ENCODE results near the gene DCAF12. TPM values are rescaled to one million over a fixed set of nuclear protein-coding genes. Genes with fewer than 3 reads are reported as not detected.
A peak's percentile ranks its signal among the peaks of the same experiment; 100 is the strongest.

DCAF12 gene
- total and polyA plus RNA-seq, 2 of the 13 experiments (the other 11 are each of a cell fraction or from before 2014, with no cell fraction given): 26.8 to 37.4 TPM

DNA sequence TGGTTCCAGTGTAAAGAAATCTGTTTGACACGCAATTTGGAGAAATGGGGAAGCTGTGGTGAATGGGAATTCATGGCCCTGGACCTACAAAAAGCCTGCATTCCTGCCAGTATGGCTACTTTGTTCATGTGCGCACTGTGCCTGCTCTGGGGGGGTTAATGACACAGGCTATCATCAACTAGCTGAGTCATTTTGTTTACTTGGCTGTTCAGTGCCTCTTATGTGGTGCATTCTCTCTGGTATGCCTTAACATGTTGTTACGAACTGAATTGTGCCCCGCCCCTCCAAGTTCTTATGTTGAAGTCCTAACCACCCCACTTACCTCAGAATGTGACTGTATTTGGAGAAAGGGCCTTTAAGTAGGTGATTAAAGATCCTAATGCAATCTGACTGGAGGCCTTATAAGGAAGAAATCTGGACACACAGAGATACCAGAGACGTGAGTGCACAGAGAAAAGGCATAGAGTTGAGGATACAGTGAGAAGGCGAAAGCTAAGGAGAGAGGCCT, 31.9 kb upstream of the DCAF12 start (continued):
- TF ChIP-seq, protein P1, sequence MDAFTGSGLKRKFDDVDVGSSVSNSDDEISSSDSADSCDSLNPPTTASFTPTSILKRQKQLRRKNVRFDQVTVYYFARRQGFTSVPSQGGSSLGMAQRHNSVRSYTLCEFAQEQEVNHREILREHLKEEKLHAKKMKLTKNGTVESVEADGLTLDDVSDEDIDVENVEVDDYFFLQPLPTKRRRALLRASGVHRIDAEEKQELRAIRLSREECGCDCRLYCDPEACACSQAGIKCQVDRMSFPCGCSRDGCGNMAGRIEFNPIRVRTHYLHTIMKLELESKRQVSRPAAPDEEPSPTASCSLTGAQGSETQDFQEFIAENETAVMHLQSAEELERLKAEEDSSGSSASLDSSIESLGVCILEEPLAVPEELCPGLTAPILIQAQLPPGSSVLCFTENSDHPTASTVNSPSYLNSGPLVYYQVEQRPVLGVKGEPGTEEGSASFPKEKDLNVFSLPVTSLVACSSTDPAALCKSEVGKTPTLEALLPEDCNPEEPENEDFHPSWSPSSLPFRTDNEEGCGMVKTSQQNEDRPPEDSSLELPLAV (CRISPR knock-in tag; conservative IDR thresholded peaks at IDR 0.05; ENCODE audit: low read depth): no peak
- TF ChIP-seq SYNCRIP (IDR thresholded peaks at IDR 0.05; ENCODE audit: insufficient read depth, low read depth, low read length): no peak
- peak; percentile 61 to 86 for TF ChIP-seq MAFK (conservative IDR thresholded peaks at IDR 0.05 in 1 of 2, IDR thresholded peaks at IDR 0.05 in 1 of 2; ENCODE audit: low read length in 2 of 2)
- TF ChIP-seq, protein P2, sequence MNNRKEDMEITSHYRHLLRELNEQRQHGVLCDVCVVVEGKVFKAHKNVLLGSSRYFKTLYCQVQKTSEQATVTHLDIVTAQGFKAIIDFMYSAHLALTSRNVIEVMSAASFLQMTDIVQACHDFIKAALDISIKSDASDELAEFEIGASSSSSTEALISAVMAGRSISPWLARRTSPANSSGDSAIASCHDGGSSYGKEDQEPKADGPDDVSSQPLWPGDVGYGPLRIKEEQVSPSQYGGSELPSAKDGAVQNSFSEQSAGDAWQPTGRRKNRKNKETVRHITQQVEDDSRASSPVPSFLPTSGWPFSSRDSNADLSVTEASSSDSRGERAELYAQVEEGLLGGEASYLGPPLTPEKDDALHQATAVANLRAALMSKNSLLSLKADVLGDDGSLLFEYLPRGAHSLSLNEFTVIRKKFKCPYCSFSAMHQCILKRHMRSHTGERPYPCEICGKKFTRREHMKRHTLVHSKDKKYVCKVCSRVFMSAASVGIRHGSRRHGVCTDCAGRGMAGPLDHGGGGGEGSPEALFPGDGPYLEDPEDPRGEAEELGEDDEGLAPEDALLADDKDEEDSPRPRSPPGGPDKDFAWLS (CRISPR knock-in tag; IDR thresholded peaks at IDR 0.05; ENCODE audit: borderline replicate concordance): no peak
- TF ChIP-seq, protein P3, sequence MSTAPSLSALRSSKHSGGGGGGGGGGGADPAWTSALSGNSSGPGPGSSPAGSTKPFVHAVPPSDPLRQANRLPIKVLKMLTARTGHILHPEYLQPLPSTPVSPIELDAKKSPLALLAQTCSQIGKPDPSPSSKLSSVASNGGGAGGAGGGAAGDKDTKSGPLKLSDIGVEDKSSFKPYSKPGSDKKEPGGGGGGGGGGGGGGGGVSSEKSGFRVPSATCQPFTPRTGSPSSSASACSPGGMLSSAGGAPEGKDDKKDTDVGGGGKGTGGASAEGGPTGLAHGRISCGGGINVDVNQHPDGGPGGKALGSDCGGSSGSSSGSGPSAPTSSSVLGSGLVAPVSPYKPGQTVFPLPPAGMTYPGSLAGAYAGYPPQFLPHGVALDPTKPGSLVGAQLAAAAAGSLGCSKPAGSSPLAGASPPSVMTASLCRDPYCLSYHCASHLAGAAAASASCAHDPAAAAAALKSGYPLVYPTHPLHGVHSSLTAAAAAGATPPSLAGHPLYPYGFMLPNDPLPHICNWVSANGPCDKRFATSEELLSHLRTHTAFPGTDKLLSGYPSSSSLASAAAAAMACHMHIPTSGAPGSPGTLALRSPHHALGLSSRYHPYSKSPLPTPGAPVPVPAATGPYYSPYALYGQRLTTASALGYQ (CRISPR knock-in tag; IDR thresholded peaks at IDR 0.05): no peak
- TF ChIP-seq, protein P4, sequence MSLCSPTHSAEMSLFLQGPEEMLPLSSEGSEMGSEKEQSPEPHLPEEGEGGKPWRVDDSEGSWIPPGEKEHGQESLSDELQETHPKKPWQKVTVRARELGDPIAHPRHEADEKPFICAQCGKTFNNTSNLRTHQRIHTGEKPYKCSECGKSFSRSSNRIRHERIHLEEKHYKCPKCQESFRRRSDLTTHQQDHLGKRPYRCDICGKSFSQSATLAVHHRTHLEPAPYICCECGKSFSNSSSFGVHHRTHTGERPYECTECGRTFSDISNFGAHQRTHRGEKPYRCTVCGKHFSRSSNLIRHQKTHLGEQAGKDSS (CRISPR knock-in tag; IDR thresholded peaks at IDR 0.05; ENCODE audit: borderline replicate concordance, low read depth): no peak
- TF ChIP-seq, protein P5, sequence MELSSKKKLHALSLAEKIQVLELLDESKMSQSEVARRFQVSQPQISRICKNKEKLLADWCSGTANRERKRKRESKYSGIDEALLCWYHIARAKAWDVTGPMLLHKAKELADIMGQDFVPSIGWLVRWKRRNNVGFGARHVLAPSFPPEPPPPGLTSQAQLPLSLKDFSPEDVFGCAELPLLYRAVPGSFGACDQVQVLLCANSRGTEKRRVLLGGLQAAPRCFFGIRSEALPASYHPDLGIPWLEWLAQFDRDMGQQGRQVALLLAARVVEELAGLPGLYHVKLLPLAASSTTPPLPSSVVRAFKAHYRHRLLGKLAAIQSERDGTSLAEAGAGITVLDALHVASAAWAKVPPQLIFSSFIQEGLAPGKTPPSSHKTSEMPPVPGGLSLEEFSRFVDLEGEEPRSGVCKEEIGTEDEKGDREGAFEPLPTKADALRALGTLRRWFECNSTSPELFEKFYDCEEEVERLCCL (CRISPR knock-in tag; IDR thresholded peaks at IDR 0.05; ENCODE audit: borderline replicate concordance): no peak
- TF ChIP-seq, protein P6, sequence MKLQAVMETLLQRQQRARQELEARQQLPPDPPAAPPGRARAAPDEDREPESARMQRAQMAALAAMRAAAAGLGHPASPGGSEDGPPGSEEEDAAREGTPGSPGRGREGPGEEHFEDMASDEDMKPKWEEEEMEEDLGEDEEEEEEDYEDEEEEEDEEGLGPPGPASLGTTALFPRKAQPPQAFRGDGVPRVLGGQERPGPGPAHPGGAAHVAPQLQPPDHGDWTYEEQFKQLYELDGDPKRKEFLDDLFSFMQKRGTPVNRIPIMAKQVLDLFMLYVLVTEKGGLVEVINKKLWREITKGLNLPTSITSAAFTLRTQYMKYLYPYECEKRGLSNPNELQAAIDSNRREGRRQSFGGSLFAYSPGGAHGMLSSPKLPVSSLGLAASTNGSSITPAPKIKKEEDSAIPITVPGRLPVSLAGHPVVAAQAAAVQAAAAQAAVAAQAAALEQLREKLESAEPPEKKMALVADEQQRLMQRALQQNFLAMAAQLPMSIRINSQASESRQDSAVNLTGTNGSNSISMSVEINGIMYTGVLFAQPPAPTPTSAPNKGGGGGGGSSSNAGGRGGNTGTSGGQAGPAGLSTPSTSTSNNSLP (IDR thresholded peaks at IDR 0.05; ENCODE audit: low read depth, low read length): peak; percentile 42; the same call in 1 of the 2 replicates
- TF ChIP-seq RXRB (CRISPR knock-in tag; IDR thresholded peaks at IDR 0.05; ENCODE audit: borderline replicate concordance): peak; percentile 44; the same call in 1 of the 2 replicates
- TF ChIP-seq RXRA (CRISPR knock-in tag; IDR thresholded peaks at IDR 0.05): no peak
- 0 out of 2 replicates have a peak, but pooled peaks have one; percentile 22 for TF ChIP-seq ZNF3 (CRISPR knock-in tag; IDR thresholded peaks at IDR 0.05)
- TF ChIP-seq ZSCAN30 (CRISPR knock-in tag; IDR thresholded peaks at IDR 0.05): no peak
- no peak for TF ChIP-seq FOXA1 (IDR thresholded peaks at IDR 0.05)
- TF ChIP-seq FOXA1 (CRISPR knock-in tag; IDR thresholded peaks at IDR 0.05): peak; percentile 72
- peak; percentile 92 for TF ChIP-seq FOXP1 (IDR thresholded peaks at IDR 0.05)
- peak; percentile 94 for TF ChIP-seq FOXP1 (CRISPR knock-in tag; IDR thresholded peaks at IDR 0.05)
- no peak for TF ChIP-seq KLF11 (CRISPR knock-in tag; IDR thresholded peaks at IDR 0.05)
- TF ChIP-seq ZNF234 (CRISPR knock-in tag; conservative IDR thresholded peaks at IDR 0.05): no peak
- TF ChIP-seq, protein P7, sequence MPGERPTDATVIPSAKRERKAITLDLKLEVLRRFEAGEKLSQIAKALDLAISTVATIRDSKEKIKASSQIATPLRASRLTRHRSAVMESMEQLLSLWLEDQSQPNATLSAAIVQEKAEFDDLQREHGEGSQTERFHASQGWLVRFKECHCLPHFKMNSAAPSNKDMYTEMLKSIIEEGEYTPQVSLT (CRISPR knock-in tag; IDR thresholded peaks at IDR 0.05; ENCODE audit: borderline replicate concordance, low read depth): no peak
- no peak for TF ChIP-seq SCMH1 (CRISPR knock-in tag; IDR thresholded peaks at IDR 0.05; ENCODE audit: borderline replicate concordance)
- peak; percentile 15; the same call in 1 of the 2 replicates for TF ChIP-seq SOX5 (CRISPR knock-in tag; IDR thresholded peaks at IDR 0.05; ENCODE audit: borderline replicate concordance)
